ENCODE results near the gene CNTF.
A peak's percentile ranks its signal among the peaks of the same experiment; 100 is the strongest.

The CNTF gene

DNA sequence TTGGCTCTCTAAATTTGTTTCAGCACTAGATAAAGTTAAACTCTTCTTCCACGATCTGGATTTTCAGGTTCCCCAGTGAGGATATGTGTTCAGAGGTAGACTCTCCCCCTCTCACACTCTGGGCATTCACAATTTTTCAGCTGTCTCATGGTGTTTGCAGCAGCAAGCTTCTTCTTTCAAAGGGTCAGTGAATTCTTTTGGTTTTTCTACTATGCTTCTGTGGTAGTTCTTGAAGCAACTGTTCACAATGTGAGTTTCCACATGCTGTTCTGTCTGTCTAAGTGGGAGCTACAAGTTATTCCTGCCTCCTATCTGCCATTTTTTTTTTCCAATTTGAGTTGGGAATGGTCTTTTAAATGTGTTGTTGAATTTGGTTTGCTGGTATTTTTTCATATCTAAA lies 25.4 kb downstream of the CNTF start:
- DNase-seq: no peak

DNA sequence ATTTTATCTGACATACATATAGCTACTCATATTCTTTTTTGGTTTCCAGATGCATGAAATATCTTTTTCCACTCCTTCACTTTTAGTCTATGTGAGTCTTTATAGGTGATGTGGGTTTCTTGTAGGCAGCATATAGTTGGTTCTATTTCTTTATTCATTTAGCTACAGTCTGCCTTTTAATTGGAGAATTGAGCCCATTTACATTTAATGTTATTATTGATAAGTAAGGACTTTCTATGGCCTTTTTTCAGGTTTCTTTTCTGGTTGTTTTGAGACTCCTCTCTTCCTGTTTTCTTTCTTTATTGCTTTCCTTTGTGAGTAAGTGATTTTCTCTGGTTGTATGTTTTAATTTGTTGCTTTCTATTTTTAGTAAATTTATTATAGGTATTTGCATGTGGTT lies 27.2 kb downstream of the CNTF start:
- DNase-seq: no peak

DNA sequence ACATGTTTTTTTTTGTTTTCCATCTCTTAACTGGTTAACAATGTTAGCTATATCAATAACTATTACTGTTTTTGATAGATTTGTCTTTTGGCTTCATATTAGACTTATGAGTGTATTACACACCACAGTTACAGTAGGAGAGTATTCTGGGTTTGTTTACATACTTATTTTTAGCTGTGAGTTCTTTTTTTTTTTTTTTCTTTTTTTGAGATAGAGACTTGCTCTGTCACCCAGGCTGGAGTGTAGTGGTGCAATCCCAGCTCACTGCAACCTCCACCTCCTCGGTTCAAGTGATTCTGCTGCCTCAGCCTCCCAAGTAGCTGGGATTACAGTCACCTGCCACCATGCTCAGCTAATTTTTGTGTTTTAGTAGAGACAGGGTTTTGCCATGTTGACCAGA lies 28.0 kb downstream of the CNTF start:
- DNase-seq: no peak

DNA sequence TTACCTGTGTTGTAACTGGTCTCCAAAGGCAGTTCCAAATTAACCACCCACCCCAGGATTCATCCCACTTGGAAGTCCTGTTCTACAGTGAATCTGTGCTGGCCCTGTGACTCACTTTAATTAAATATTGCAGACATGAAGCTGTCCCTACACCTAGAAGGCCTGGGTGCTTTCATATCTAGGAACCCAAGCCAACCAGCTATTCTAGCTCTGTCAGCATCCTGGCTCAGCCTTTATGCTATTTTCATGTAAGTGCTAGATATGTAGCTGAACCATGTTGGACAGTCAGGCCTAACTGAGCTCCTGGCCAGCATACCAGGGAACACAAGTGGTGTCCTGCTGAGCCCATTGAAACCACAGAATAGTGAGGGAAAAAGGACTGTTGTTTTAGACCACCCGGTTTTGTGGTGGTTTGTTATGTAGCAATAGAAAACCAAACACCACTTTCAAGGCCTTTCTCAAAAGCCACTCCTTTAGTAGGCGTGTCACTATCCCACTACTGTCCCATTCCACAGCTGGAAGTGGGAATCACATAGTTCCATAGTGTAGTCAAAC lies 30.3 kb downstream of the CNTF start:
- no peak for DNase-seq

DNA sequence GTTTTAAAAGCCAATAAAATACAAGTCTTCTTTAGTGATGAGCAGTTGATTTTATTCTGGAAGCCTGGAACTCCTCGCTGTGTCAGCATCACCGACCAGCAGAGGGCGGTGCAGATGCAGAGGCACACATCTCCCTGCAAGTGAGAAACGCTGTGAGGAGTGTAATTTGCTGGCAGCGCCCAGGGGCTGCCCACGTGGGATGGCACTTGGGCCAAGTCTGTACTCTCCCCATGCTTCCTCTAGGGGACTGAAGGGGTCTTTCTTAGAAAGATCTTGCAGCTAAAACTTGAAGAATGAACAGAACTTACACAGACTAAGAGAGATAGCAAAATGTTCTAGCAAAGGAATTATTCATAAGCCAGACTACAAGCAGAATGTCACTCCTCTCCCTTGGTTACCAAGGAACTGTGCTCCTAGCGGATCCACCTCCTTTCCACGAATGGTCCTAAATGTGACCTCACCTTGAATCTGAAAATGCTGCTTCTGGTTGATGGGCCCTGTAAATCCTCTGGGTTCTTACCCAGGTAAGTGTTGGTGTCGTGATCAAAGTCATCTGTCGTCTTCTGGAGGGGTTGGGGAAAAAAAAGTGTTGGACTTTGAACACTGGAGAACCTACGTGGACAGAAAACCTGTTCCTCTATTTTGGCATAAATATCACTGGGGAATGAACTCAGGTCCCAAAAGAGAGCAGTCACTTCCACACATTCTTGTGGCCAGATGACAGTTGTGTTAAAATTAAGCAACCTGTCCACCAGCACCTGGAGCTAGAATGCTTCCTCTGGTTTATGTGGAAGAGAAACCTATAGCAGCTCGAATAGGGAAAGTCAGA lies 31.8 kb downstream of the CNTF start:
- peak; percentile 69 for DNase-seq

DNA sequence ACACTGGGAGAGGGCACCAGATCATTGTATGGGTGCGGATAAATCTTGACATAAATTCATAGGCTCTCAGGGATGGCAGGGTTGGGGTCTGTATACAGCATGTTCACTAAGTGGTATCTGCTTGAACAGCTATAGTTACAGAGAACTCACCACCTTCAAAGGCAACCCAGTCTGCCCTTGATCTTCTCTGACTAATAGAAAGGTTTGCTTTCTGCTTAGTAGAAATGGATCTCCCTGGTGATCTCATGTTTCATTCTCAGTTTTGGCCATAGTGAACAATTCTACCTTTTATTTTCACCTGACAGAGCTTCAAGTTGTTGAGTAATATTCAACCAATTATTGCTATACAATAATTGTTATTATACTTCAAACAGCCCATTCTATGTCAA lies 32.4 kb downstream of the CNTF start:
- DNase-seq: peak; percentile 0

DNA sequence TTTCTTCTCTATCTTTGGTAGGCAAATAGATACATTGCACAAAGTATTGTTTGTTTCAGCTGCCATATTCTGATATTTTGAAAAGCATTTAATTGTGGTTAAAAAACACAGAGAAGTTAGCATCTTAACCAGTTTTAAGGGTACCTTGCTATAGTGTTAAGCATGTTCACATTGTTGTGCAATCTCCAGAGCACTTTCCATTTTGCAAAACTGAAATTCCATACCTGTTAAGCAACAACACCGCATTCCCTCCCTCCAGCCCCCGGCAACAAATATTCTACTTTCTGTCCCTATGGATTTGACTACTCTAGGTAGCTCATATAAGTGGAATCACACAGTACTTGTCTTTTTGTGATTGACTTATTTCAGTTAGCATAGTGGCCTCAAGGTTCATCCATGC lies 33.9 kb downstream of the CNTF start:
- DNase-seq: no peak

DNA sequence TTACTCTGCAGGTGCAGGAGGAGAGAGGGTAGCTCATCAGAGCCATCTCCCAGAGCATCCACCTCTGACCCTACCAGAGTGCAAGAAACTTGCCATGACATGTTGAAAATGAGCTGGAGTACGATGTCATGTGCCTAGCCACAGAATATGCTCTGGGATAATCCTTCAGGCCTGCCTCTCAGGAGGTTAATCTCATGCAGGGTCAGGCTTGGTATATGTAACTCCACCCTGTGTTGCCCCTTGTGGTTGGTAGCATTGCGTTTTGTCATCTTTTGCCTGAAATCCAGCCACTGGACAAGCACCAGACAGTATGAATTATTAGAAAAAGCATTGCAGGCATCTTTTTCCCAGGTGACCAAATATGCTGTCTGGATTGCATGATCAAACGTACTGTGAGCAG lies 36.2 kb downstream of the CNTF start:
- DNase-seq: peak; percentile 17

DNA sequence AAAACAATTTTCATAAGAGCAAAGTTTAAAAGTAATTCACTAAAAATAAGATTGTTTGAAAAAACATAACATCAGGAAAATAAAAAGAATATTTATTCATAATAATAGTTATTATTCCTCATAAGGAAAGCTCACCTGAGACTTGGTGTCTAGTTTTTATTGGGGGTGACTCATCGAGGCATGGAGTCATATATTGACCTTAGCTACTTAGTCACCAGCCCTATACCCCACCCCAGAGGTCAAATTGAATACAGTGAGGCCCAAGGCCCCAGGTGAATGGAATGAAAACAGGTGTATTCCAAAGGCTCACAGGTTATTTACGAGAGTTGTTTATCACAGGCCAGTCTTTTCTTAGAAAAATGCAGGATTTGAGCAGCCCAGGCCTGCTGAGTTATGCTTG lies 36.9 kb downstream of the CNTF start:
- peak; percentile 77 for DNase-seq

DNA sequence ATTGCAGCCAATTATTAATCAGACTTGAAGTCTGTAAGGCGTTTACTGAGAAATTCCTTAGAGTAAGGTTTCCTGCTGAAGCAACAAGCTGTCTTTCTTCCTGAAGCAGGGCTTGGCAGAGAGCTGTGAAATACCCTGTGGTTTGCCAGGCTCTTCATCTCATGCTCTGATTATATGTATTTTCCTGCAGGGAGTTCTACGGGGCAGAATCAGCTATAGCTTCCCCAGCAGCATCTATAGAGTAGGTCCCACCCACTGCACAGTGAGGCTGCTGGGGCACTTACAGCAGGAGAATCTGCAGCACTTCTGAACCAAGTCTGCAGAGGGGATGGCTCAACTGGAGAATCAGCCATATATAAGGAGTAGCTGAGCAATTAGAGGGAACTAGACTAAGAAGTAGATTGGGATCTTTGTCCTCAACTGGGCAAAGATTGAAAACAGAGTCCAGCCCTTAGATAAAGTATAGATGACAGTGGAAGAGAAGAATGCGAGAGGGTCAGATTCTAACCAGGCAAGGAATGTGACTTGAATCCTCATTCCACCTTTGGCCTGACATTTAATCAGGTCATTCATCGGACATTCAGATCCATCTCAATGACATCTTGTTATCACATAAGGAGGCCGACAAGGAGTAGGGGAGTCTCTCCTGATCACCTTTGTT lies 37.6 kb downstream of the CNTF start:
- peak; percentile 2 for DNase-seq

DNA sequence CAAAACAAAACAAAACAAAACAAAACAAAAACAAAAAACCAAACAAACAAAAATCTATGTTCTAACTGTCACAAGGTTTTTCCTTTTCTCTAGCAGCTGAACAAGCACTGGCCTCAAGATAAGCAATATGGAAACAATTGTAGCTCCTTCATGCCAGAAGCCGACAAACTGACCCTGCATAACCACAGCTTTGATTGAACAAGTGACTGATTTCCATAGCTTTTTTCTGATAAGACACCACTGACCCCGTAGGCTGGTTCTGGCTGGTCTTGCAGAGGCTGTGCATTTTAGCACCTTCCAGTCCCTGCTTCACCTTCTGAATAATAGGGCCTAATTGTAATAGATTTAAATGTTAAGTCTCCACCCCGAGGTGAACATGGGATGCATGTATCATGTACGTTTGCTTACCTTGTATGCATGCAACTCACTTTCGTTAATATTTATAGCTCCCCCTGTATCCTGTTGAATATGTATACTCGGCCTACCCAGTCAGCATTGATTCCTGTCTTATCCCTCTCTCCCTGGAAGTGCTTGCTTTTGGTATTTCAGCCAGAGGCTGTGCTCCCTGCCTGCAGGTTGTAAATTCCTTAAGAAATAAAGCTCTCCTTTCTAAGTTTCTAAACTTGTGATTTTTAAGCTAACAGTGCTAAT lies 49.6 kb downstream of the CNTF start:
- DNase-seq: no peak

DNA sequence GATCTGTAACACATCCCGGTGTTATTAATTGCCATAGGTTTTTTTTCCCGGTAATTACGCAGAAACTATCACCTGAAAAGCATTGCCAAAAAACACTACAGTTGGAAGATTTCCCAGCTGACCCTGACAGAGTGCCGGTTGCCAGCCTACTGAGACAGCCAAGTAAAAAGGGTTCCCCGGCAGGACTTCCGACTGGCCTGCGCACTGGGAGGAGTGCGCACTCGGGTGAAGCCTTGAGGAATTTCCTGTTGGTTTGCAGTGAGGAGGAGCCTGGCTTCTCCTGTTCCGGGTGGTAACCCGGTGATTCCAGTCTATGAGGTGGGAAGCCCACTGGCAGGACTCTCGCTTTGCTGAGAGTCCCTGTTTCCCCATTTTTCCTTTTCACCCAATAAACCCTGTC lies 52.1 kb downstream of the CNTF start:
- no peak for DNase-seq

Data from DMS53 (cell line).